Measurements from ENCODE around the gene LMO1.
A peak's percentile ranks its signal among the peaks of the same experiment; 100 is the strongest.

LMO1 gene

DNA sequence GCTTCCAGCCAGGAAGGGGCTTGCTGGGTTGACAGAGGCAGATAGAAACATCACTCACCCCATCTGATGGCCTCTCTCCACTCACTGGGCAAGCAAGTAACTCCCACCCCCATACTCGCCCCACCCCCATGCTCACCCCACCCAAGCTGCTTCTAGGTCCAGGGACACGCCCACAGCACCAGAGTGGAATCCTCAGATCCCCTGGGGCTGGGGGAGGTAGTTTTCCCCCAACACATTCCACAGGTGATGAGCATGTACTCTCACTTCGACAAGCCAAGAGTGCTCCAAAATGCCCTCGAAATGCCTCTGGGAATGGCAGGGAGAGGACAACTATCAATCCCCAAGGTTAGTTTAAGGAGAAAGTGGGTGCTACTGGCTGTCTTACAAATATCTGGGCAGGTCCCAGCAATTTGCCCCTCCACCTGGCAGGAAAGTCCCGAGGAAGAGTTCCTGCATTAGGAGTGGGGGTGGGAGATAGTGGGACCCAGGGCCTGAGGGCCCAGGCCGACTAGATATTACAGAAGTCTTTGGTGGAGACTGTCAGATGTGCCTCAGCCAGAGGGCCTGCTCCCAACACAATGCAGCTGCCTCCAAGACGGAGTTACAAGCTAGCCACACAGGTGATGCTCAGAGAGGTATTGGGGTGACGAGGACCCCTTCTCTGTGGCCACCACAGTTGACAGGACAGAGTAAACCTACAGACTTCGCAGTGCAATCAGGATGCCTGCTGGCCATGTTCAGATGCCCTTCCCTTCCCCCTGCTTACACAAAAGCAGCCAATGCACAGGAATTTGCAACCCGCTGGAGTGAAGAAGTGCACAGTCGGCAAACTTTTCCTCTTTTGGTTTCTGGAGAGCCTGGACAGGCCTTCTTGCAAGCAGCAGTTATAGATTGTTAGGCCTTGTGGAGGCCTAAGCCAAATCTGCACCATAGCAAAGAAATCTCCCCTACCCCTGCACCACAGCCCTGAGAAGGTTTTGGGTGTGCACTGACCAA, 2.9 kb upstream of the LMO1 start:
- DNase-seq (ENCODE audit: low spot score) = no peak

DNA sequence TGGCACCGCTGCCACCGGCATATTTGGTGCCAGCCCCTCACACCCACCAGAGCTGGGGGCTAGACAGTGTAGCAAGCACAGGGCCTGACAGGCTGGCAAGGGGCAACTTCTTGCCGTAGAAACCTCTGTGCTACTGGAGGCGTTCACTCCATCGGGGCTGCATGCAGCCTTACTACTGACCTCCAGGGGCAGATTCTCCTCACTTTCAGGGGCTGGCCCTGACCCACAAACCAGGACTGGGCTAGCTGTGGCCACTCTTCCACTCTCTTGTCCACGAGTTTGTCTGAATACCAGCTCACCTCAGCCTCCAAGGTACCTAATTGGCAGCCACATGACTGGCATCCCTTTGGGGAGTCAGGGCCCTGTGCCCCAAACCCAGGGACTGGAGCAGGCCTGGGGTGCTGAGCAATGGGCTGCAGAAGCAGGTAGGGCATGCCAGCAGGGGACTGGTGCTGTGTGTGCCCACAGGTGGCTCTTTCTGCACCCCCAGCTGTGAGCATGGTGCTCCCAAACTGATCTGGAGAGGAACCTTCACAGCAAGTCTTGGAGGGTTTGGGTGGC, 2.1 kb upstream of the LMO1 start:
- DNase-seq (ENCODE audit: low spot score) = peak; percentile 44

DNA sequence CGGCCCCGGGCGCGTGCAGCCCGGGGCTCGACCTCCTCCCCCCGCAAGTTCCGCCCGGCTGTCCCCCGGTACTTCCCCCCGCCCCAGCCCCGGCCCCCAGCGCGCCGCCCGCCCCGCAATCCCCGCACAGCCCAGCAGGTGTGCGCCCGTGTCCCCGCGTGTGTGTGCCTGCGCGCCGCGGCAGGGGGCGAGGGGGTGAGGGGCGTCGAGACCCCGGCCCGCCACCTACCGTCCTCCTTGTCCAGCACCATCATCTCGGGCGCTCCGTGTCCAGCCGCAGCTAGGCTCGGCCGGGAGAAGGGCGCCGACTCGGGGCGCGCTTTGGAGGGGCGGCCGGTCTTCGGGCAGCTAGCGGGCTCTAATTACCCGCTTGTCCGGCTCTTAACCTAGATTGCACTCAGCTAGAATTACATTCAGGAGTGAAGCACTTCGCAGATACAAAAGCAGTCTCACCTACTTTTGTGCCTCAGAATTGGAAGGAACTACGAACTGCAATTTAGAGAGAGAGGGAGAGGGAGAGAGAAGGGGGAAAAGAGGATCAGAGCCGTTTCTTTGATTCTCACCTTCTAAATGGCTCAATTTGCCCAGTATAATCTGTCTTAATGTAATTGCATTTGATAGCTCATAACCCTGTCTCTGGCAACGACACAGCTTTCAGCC, 439 bp downstream of the LMO1 start:
- peak; percentile 37 for DNase-seq (ENCODE audit: low spot score)

DNA sequence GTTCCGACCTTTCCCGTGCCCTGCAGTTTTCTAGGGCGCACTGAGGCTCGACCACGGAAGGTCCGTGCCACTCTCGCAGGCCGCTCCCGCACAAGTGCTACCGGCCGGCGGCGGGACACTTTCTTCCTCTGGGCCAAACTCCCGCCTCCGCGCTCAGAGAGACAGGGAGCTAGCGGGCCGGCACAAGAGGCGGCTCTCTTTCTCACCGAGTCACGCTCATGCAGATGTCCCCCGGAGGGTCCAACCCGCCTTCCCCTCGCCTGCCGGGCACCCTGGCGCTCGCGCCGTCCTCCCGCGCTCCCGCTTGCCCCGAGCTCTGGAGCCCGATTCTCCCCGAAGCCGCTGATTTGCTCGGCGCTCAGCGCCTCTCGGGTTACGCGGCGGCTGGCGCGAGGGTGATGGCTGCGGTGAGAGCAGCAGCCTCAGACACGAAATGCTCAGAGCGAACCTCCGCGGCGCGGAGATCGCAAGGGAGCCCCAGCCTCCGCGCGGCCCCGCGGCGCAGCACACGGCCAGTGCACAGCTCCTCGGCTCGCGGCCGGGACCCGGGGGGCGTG, 1.0 kb downstream of the LMO1 start:
- DNase-seq (ENCODE audit: low spot score) = peak; percentile 56

DNA sequence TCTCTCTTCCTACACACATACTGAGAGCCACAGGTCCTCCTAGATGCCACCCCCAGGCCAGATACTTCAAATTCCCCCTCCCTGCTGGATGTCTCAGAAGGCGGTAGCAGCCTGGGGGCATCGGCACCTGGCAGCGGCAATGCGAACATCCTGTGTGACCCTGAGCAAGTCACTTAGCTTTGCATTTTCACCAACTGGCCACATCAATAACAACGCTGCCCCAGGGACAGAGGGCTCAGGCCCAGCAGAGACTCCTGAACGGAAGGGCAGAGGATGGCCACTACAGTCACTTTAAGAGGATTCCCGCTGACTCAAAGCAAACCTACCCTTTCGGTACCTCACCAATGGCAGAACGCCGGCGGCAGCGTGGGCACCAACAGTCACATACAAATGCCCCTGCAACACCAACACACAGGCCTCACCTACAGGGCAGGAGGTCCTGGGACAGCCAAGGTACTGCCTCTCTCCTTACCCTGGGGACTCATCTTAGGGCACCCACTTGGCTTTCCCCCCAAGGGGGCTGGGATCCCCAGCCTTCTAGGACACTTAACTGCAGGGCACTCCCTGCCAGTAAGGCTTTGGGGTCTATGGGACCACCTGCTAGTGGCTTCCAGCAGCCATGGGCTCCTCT, 1.6 kb downstream of the LMO1 start:
- DNase-seq (ENCODE audit: low spot score) = no peak

DNA sequence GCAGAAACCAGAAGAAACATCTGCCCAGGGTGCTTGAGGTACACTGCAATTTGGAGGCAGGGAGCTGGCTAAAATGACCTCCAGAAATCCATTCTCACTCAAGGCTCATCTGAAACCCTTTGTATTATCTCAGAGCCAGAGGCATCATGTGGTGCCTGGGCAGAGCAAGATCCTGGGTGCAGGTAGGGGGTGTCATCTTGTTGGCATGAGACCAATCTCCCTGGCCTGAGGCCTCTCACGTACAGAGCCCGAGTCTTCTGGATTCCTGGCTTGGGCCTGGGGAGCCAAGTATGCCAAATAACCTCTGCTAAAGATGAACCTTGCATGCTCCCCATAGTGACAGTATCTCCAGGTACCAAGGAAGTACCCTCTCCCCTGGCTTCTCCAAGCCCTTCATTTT, 2.4 kb downstream of the LMO1 start:
- no peak for DNase-seq (ENCODE audit: low spot score)

DNA sequence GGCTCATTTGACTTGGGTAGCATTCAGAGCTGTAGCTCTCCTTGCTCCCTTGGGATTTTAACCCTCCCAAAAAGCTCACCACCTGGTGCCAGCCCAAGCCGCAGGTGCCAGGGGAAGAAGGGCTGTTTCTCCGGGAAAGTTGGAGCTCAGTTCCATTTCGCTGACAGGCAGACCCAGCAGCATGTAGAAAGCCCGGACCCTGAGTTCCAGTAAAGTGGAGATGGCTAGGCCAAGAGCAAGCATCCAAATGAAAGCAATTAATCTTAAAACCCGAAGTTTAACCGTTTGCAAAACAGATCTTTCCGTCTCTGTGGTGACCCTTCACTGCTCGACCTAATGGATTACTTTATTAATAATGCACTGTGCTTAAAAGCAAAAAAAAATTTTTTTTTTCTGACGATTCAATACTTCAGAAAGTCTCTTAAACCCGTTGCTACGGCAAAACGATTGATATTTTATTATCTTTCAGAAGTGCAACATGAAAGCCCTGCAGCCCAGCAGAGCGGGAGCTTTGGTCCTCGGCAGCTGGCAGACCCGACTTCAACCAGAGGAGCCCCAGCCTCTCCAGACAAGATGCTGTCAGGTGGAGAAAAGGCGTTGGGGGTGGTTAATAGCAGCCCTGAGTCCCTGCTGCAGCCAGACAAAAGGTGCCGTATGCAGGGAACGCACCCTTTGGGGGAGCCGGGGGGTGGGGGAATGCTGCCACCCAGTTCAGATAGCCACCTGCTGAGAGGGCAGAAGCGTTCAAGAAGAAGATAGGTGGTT, 3.3 kb downstream of the LMO1 start:
- no peak for DNase-seq (ENCODE audit: low spot score)

DNA sequence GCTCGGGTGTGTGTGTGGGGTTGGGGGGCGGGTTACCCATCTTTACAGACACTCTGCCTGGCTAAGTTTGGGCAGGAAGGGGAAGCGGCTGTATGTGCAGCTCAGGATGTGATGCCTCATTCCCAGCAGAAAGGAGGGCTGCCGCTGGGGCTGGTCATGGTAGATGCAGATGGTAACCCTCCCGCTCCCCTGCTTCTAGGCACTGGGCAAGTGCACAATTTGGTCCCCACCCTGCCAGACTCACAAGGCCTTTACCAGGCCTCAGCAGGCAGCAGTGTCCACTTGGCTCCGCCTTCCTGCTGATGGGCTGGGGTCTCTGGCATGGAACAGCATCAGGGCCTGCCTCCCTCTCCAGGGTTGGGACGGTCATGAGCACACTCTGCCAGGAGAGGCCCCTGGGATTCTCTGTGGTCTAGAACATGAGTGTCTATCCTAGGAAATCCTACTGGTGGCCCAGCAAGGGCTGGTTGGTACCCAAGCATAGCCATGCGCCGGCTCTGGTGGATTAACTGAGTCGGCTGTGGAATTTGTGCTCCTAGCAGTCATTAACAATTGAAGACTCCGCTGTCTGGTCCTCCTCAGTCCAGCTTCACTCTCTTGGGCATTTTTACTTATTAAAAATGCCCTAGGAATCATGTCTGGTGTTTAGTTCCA, 4.2 kb downstream of the LMO1 start:
- no peak for DNase-seq (ENCODE audit: low spot score)

DNA sequence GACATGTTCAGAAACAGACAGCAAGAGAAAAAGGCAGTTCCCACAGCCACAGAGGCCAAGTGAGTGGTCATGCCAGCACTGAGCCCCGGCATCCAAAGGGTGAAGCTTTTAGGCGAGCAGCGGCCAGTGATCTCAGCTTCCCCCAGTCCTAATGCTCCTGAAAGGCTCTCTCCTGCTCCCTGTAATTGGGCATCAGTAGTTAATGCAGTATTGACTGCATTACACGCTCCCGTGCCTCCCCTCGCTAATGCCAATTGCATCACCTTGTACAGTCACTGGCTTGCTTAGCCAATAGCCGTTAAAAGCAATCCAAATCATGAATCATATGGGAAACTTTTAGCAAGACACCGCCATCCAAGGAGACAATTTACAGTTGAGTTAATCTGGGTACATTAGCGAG, 4.9 kb downstream of the LMO1 start:
- DNase-seq (ENCODE audit: low spot score) = no peak

DNA sequence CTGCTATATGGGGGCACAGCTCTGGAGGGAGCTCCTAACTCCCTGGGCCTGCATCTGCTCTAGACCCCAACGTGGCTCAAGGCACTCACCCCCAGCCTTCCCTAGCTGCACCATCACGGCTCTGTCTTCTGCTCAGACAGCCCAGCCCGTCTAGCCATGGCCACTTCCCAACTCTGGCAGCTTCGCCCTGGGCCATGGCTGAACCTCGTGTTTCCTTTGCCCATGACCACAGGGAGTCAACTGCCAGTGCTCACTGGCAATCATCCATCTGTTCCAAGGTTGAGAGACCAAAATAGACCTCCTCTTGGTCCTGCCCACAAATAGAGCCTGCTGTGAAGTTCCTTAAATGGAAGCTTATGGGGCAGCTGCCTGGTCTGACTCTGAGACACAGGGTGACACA, 5.4 kb downstream of the LMO1 start:
- no peak for DNase-seq (ENCODE audit: low spot score)

DNA sequence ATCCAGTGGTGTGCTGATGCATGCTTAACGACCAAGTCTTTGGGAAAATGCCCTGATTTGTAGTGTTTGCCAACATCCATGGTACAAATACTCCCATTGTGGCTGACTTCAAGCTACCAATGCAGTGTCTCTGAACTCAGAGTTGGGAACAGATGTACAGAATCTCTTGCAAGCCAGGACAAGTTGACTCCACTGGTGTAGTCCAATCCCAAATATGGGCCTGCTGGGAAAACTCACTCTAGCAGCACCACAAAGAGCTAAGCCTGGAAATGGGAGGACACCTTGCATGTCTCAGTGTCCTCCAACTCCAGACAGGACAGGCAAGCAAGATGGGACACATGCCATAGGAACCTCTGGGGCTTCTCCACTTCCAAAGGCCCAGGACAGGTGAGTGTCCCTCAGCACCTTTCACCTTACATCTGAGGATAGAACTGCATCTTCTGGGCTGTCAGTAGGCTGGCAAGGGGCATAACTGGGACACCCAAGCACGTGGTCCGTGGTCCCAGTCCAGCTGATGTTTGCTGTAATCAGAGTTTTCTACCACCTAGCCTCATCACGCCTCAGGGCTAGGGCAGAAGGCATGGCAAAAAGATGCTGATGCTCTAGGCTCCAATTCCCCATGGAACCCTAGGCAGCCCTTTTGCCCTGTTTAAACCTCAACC, 6.5 kb downstream of the LMO1 start:
- no peak for DNase-seq (ENCODE audit: low spot score)

DNA sequence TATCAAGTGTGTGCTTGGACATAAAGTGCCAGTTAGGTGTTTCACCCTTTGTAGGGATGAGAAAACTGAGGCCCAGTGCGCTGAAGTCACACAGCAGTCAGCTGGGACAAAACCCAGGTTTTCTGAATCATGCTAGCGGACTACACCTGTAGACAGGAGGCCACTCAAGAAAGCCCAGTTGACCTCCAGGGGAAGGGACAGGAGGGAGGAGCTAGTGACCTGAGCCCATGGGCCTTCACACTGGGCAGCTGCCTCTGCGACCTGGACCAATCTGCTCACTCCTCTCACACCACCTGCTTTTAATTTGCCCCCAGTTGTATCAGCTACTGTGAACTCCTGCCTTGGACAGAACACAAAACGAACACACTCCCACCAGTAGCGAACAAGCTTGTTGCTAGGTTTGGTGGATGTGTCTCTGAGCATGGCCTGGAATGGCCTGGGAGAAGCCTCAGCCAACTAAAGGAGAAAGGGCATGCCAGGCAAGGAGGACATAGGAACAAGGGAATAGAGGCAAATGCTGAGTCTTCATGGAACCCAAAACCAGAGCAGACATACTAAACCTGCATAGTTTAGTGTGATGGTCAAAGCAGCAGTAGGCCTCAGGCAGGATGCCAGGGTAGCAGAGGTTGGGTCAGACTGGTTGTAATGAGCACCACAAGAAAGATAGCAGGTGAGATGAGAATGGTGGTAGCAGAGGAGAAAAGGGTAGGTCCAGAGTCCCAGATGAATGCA, 7.2 kb downstream of the LMO1 start:
- no peak for DNase-seq (ENCODE audit: low spot score)

DNA sequence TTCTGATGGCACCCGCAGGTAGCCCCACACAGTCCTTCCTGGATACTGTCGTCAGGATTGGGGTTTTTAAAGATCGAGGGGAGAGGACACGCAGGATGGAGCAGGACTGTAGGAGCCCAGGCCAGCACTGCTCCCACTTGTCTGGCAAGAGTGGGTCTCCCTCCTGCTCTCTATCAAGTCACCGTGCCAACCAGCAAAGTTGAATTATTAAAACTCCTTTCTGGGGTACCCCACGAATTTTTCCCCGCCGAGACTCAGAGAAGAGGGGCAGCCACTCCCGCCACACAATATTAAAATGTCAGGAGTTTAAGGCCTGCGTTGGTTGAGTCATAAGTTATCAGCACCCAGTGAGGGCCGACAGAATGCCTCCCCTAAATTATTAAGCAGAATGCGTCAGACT, 10.1 kb downstream of the LMO1 start:
- DNase-seq (ENCODE audit: low spot score) = no peak

DNA sequence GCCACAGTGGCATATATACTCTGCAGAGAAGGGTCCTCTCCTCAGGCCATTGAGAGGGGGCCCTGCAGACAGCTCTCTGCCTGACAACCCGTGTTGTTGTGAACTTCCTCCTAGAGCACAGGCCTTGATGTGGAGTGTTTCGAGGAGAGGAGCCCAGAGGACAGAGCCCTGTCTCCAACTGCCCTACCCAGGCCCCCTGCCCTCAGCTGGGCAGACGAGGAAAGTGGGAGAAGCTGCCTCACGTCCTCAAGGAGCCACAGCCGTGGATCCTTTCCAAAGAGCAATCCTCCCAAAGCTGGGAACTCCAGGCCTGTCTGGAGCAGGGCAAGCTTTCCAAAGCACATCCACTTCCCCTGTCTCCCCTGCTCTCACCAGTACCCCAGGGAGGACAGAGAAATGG, 10.7 kb downstream of the LMO1 start:
- DNase-seq (ENCODE audit: low spot score) = no peak

DNA sequence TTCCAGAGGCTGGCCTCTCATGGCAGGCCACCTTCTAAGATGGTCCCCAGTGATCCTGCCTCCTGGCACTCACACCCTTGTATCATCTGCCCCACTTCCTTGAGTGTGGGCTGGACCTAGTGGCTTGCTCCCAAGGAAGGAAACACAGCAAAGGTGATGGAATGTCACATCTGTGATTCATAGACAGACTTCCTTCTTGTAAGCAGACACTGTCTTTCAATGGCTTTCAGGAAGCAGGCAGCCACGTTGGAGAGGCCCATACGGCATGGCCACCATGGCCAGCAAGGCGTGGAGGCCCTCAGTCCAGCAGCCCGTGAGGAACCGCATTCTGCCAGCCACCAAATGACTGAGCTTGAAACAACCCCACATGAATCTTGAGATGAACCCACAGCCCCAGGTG, 11.3 kb downstream of the LMO1 start:
- no peak for DNase-seq (ENCODE audit: low spot score)

DNA sequence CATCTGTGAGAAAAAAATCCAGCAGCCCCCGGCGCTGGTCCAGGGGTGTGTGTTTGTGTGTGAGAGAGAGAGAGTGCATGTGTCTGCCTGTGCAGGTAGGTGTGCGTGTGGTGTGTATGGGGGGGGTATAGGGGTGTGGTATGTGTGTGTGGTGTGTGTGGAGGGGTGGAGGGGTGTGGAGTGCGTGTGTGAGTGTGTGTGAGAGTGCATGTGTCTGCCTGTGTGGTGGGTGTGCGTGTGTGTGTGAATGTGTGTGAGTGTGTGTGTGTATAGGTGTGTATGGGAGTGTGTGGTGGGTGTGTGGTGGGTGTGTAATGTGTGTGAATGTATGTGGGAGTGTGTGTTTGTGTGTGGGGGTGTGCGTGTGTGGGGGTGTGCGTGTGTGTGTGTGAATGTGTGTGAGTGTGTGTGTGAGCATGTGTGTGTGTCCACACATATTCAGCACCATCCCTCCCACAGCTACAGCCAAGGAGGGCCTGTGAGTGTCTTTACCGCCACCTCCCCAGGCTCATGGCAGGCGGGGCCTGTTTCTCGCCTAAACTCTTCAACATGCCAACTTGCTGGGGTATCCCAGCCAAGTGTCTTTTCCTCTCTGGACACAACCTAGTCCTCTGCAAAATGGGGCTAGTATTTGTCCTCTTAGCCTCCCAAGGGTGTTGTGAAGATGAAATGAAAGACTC, 11.9 kb downstream of the LMO1 start:
- no peak for DNase-seq (ENCODE audit: low spot score)

DNA sequence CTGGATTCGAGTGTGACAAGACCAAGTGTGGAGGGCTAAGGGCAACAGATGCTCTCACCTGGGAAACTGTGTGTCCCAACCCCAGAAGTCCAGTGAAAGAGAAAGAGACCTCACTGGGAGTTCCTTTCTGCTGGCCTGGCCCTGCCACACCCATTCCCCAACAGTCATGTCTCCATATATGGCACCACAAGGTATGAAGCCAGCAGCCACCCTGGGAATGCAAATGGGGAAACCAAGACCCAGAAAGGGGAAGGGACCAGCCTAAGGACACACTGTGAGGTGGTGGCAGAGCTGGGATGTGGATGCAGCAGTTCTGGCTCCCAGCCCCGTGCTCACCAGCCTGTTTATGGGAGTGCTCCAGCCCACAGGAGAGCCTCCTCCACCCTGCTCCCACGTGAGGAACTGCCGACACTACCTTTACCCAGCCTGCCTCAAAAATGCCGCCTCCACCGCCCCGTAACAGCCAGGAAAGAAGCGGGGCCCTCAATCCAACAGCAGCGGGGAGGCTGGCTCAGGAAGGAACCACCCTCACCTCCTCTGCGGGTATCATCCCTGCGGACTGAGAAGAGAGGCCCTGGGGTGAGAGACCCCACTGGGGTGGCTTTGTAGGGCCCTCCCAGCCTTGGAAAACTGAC, 12.6 kb downstream of the LMO1 start:
- no peak for DNase-seq (ENCODE audit: low spot score)

DNA sequence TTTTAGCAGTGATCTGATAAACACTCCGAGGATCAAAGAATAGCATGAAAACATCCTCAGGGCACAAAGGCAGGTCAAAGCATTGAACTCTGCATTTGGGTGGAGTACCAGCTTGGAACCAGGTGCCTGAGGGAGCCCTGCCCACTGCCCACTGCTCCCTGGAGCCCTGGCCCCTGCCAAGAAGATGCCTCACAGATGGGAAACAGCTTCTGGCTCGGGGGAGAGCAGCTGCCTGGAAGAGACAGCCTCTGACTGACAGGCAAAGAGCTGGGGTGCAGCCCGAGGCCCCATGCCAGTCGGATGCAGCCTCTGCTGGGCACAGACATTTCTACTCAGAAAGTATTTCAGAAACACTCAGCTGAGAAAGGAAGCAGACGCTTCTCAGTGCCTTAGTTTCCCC, 13.2 kb downstream of the LMO1 start:
- no peak for DNase-seq (ENCODE audit: low spot score)

All from SK-N-DZ (cell line).